ES-I3 (cell line): ENCODE results near the gene CATSPERD.

Experiments
- H3K36me3 ChIP-seq: 2 replicates; pipeline ENCODE4 v1.6.1; 2013; ENCODE audit warnings: mild to moderate bottlenecking, low read length, control low read depth, moderate library complexity; ENCODE audit not compliant: insufficient read depth
- H3K4me1 ChIP-seq: 2 replicates; pipeline ENCODE4 v1.6.1; 2013; ENCODE audit warnings: mild to moderate bottlenecking, control low read depth, low read length; ENCODE audit not compliant: insufficient read depth
- H3K9ac ChIP-seq: 2 replicates; pipeline ENCODE4 v1.6.1; 2013; ENCODE audit warnings: low read depth, mild to moderate bottlenecking, low read length, moderate library complexity
- H3K9me3 ChIP-seq: 2 replicates; pipeline ENCODE4 v1.6.1; 2013; ENCODE audit warnings: mild to moderate bottlenecking, low read length, moderate library complexity; ENCODE audit not compliant: control insufficient read depth, insufficient read depth

The CATSPERD gene

GRCh38 chr19:5820785-5821184 is 100.3 kb downstream of the CATSPERD start:
- Histone ChIP-seq H3K36me3 (no peaks in the 10 kb centered on the region), H3K4me1 (no peaks in the 10 kb centered on the region), H3K9ac (no peak overlapping the region), H3K9me3 (no peaks in the 10 kb centered on the region)

GRCh38 chr19:5821521-5822180 is 101.2 kb downstream of the CATSPERD start:
- no peaks in the 10 kb centered on the region for H3K36me3 ChIP-seq
- H3K4me1 ChIP-seq, result peaks cover 3% of the 10 kb centered on the region; the same call in 1 of the 2 replicates
- H3K9ac ChIP-seq, result no peak overlapping the region
- H3K9me3 ChIP-seq, result no peaks in the 10 kb centered on the region

- peaks cover 3% of the 10 kb centered on the region; the same call in 1 of the 2 replicates for H3K4me1 ChIP-seq
- no peaks in the 10 kb centered on the region for H3K36me3 ChIP-seq
- H3K9ac ChIP-seq, result no peak overlapping the region
- H3K9me3 ChIP-seq, result no peaks in the 10 kb centered on the region
These were observed 101.9 kb downstream of the CATSPERD start for GRCh38 chr19:5822181-5822844.

GRCh38 chr19:5823579-5824281 is 103.3 kb downstream of the CATSPERD start:
- Histone ChIP-seq H3K9me3 (no peaks in the 10 kb centered on the region), H3K9ac (no peak overlapping the region), H3K4me1 (peaks cover 3% of the 10 kb centered on the region; the same call in 1 of the 2 replicates), H3K36me3 (no peaks in the 10 kb centered on the region)

GRCh38 chr19:5824751-5825150 is 104.3 kb downstream of the CATSPERD start:
- no peaks in the 10 kb centered on the region for H3K36me3 ChIP-seq
- no peaks in the 10 kb centered on the region for H3K9me3 ChIP-seq
- no peak overlapping the region for H3K9ac ChIP-seq
- peaks cover 3% of the 10 kb centered on the region; the same call in 1 of the 2 replicates for H3K4me1 ChIP-seq

- H3K9ac ChIP-seq, result no peak overlapping the region
- H3K9me3 ChIP-seq, result no peaks in the 10 kb centered on the region
- no peaks in the 10 kb centered on the region for H3K36me3 ChIP-seq
- peaks cover 3% of the 10 kb centered on the region; the same call in 1 of the 2 replicates for H3K4me1 ChIP-seq
These were observed 104.7 kb downstream of the CATSPERD start for GRCh38 chr19:5825178-5825577.

GRCh38 chr19:5826531-5827341 is 106.3 kb downstream of the CATSPERD start:
- H3K36me3 ChIP-seq, result no peaks in the 10 kb centered on the region
- peak overlapping the region; percentile 82; the same call in 1 of the 2 replicates for H3K9ac ChIP-seq
- peaks cover 3% of the 10 kb centered on the region; the same call in 1 of the 2 replicates for H3K4me1 ChIP-seq
- no peaks in the 10 kb centered on the region for H3K9me3 ChIP-seq

GRCh38 chr19:5827342-5827890 is 107.0 kb downstream of the CATSPERD start:
- Histone ChIP-seq H3K9me3 (no peaks in the 10 kb centered on the region), H3K4me1 (peaks cover 3% of the 10 kb centered on the region; the same call in 1 of the 2 replicates), H3K9ac (peak overlapping the region; percentile 82), H3K36me3 (no peaks in the 10 kb centered on the region)

GRCh38 chr19:5827891-5828660 is 107.6 kb downstream of the CATSPERD start:
- H3K4me1 ChIP-seq, result peaks cover 3% of the 10 kb centered on the region; the same call in 1 of the 2 replicates
- H3K9me3 ChIP-seq, result no peaks in the 10 kb centered on the region
- H3K9ac ChIP-seq, result peak overlapping the region; percentile 82
- no peaks in the 10 kb centered on the region for H3K36me3 ChIP-seq
